DOHH2 (cell line): ENCODE results near the gene UVSSA.
A peak's percentile ranks its signal among the peaks of the same experiment; 100 is the strongest.

ENCODE experiments used
- H3F3A ChIP-seq: fragments of 200-600 bp; sonication (generic), shearing (Covaris generic); 2 replicates; pipeline ENCODE4 v1.6.0; 2016; ENCODE audit warnings: antibody characterized with exemption, mild to moderate bottlenecking; ENCODE audit not compliant: control insufficient read depth, insufficient read depth
- H3K27ac ChIP-seq: fragments of 200-600 bp; sonication (generic); 2 replicates; pipeline ENCODE4 v1.5.1; 2014; ENCODE audit warnings: low read depth, mild to moderate bottlenecking, low read length, moderate library complexity
- H3K27me3 ChIP-seq: fragments of 200-600 bp; sonication (generic); 2 replicates; pipeline ENCODE4 v1.6.1; 2014; ENCODE audit warnings: mild to moderate bottlenecking, low read length, mixed read lengths; ENCODE audit not compliant: control insufficient read depth
- H3K36me3 ChIP-seq: fragments of 200-600 bp; sonication (generic); 2 replicates; pipeline ENCODE4 v1.6.1; 2014; ENCODE audit warnings: mild to moderate bottlenecking, low read length, moderate library complexity, mixed read lengths; ENCODE audit not compliant: control insufficient read depth
- H3K4me1 ChIP-seq: fragments of 200-600 bp; sonication (generic); 2 replicates; pipeline ENCODE4 v1.6.1; 2014; ENCODE audit warnings: mild to moderate bottlenecking, low read length, mixed read lengths; ENCODE audit not compliant: control insufficient read depth
- H3K4me2 ChIP-seq: fragments of 200-600 bp; sonication (generic); 2 replicates; pipeline ENCODE4 v1.6.0; 2014; ENCODE audit warnings: mild to moderate bottlenecking, low read length, moderate library complexity
- H3K4me3 ChIP-seq: fragments of 200-600 bp; sonication (generic); 2 replicates; pipeline ENCODE4 v1.5.1; 2014; ENCODE audit warnings: mild to moderate bottlenecking, low read length, mixed read lengths
- H3K79me2 ChIP-seq: fragments of 200-600 bp; sonication (generic); 2 replicates; pipeline ENCODE4 v1.6.1; 2014; ENCODE audit warnings: mild to moderate bottlenecking, low read length, mixed read lengths; ENCODE audit not compliant: control insufficient read depth
- H3K9me2 ChIP-seq: fragments of 200-600 bp; sonication (generic); replicated peaks from 2 replicates; pipeline ENCODE4 v1.6.1; 2014; ENCODE audit warnings: mild to moderate bottlenecking, low read length, mixed read lengths; ENCODE audit not compliant: control insufficient read depth
- H3K9me3 ChIP-seq: fragments of 200-600 bp; sonication (generic); 2 replicates; pipeline ENCODE4 v1.6.1; 2014; ENCODE audit warnings: antibody characterized with exemption, low read length, mixed read lengths; ENCODE audit not compliant: control insufficient read depth, insufficient read depth
- H4K20me1 ChIP-seq: fragments of 200-600 bp; sonication (generic); 2 replicates; pipeline ENCODE4 v1.6.0; 2014; ENCODE audit warnings: low read depth, mild to moderate bottlenecking, antibody characterized with exemption, low read length, moderate library complexity; ENCODE audit not compliant: control insufficient read depth, insufficient read depth
- CTCF ChIP-seq: fragments of 200-600 bp; sonication (generic); IDR thresholded peaks from one replicate; pipeline ENCODE4 v1.5.1; 2014; ENCODE audit warnings: antibody characterized with exemption, mild to moderate bottlenecking, low read depth, low read length; ENCODE audit not compliant: poor library complexity, severe bottlenecking
- EZH2phosphoT487 ChIP-seq: fragments of 200-600 bp; sonication (generic); IDR thresholded peaks from 2 replicates; pipeline ENCODE4 v1.6.1; 2017; ENCODE audit warnings: borderline replicate concordance, mild to moderate bottlenecking, antibody characterized with exemption, low read length, moderate library complexity, mixed read lengths

Gene UVSSA

GRCh38 chr4:1348014-1348513 lies 1.1 kb downstream of the UVSSA start:
- H3K36me3 ChIP-seq, result peaks cover 20% of the 10 kb centered on the region
- H4K20me1 ChIP-seq, result no peaks in the 10 kb centered on the region
- H3K27me3 ChIP-seq, result no peaks in the 10 kb centered on the region
- H3K9me3 ChIP-seq, result no peaks in the 10 kb centered on the region
- H3K4me2 ChIP-seq, result peak overlapping the region; percentile 79
- TF ChIP-seq EZH2phosphoT487, result no peak
- TF ChIP-seq CTCF, result no peak
- peak overlapping the region; percentile 58 for H3K27ac ChIP-seq
- H3K4me3 ChIP-seq, result peak overlapping the region; percentile 96
- H3K79me2 ChIP-seq, result peaks cover 24% of the 10 kb centered on the region
- peaks cover 6% of the 10 kb centered on the region; the same call in 1 of the 2 replicates for H3F3A ChIP-seq
- peaks cover 25% of the 10 kb centered on the region for H3K4me1 ChIP-seq
- H3K9me2 ChIP-seq, result no peaks in the 10 kb centered on the region

- Histone ChIP-seq H3K4me2 (peak overlapping the region; percentile 79), H3K9me3 (no peaks in the 10 kb centered on the region), H3F3A (peaks cover 5% of the 10 kb centered on the region; the same call in 1 of the 2 replicates), H3K4me1 (peaks cover 25% of the 10 kb centered on the region), H4K20me1 (no peaks in the 10 kb centered on the region), H3K9me2 (no peaks in the 10 kb centered on the region), H3K79me2 (peaks cover 24% of the 10 kb centered on the region), H3K4me3 (peak overlapping the region; percentile 96; the same call in 1 of the 2 replicates), H3K27ac (no peak overlapping the region), H3K36me3 (peaks cover 20% of the 10 kb centered on the region), H3K27me3 (no peaks in the 10 kb centered on the region)
- TF ChIP-seq CTCF, result no peak
- TF ChIP-seq EZH2phosphoT487, result no peak
Observed at GRCh38 chr4:1348746-1349145, 1.7 kb downstream of the UVSSA start.

- peaks cover 24% of the 10 kb centered on the region for H3K79me2 ChIP-seq
- no peak overlapping the region for H3K4me2 ChIP-seq
- H3K4me1 ChIP-seq, result peaks cover 25% of the 10 kb centered on the region
- H3K36me3 ChIP-seq, result peaks cover 20% of the 10 kb centered on the region
- H3K27ac ChIP-seq, result no peak overlapping the region
- H3K9me2 ChIP-seq, result no peaks in the 10 kb centered on the region
- H3K27me3 ChIP-seq, result no peaks in the 10 kb centered on the region
- H3K4me3 ChIP-seq, result no peak overlapping the region
- H3F3A ChIP-seq, result 0 out of 2 replicates have a peak, but pooled peaks cover 1% of the 10 kb centered on the region
- H4K20me1 ChIP-seq, result no peaks in the 10 kb centered on the region
- no peak for TF ChIP-seq CTCF
- no peak for TF ChIP-seq EZH2phosphoT487
- H3K9me3 ChIP-seq, result no peaks in the 10 kb centered on the region
Observed at GRCh38 chr4:1349359-1350168, 2.6 kb downstream of the UVSSA start.
